Peyer's patch (tissue), 4 donors: ENCODE measurements around the gene OR51B2. TPM values are rescaled to one million over a fixed set of nuclear protein-coding genes. Genes with fewer than 3 reads are reported as not detected.

Experiments
- DNase-seq, 3 donors: peaks; one replicate each; pipeline ENCODE4 v3.0.0-alpha.2; 2017 to 2019
- H3K27ac ChIP-seq, 4 donors: fragments of 200-600 bp; sonication (generic); one replicate each; pipeline ENCODE4 v1.5.1; 2016 to 2019
- H3K27me3 ChIP-seq, 2 donors: fragments of 200-600 bp; sonication (generic); one replicate each; pipeline ENCODE4 v1.5.1; 2019
- H3K36me3 ChIP-seq, 3 donors: fragments of 200-600 bp; sonication (generic); one replicate each; pipeline ENCODE4 v1.5.1; 2016 to 2019
- H3K4me1 ChIP-seq, 4 donors: fragments of 200-600 bp; sonication (generic); one replicate each; pipeline ENCODE4 v1.5.1; 2016 to 2019
- H3K4me3 ChIP-seq, 4 donors: fragments of 200-600 bp; sonication (generic); 1 replicate in 3 of 4; 2 replicates in 1 of 4; pipeline ENCODE4 v1.5.1; 2016 to 2019; ENCODE audit warnings: mild to moderate bottlenecking in 1 of 4
- H3K9me3 ChIP-seq, 4 donors: fragments of 200-600 bp; sonication (generic); one replicate each; pipeline ENCODE4 v1.5.1; 2016 to 2019; ENCODE audit warnings: mild to moderate bottlenecking in 1 of 4
- CTCF ChIP-seq, 6 experiments: fragments of 450-650 bp in 4 of 6; fragments of 200-600 bp in 2 of 6; sonication (generic) in 1 of 6; IDR thresholded peaks; one replicate each; pipeline ENCODE4 v1.5.1; 2017 to 2019; ENCODE audit warnings: antibody characterized with exemption in 6 of 6, mild to moderate bottlenecking in 3 of 6, moderate library complexity in 1 of 6
- POLR2A ChIP-seq, 2 donors: fragments of 450-650 bp; IDR thresholded peaks; one replicate each; pipeline ENCODE4 v1.5.1; 2017; ENCODE audit warnings: antibody characterized with exemption in 2 of 2, mild to moderate bottlenecking in 2 of 2, moderate library complexity in 2 of 2
- total RNA-seq, 4 donors: library from RNA; depleted of rRNA; stranded (reverse); fragments of >200 nt; gene quantifications; one replicate each; pipeline ENCODE4 v1.1.0, GENCODE V29; 2016

Gene OR51B2
- total RNA-seq, 4 donors from 2014 or later: not detected

GRCh38 chr11:5282628-5283027, 41.5 kb downstream of the OR51B2 start:
- Histone ChIP-seq H3K9me3 (no peaks in the 10 kb centered on the region), H3K4me3 (no peak overlapping the region), H3K4me1 (no peaks in the 10 kb centered on the region), H3K36me3 (no peaks in the 10 kb centered on the region), H3K27me3 (no peaks in the 10 kb centered on the region), H3K27ac (no peak overlapping the region)
- DNase-seq: no peak
- TF ChIP-seq POLR2A (IDR thresholded peaks at IDR 0.05): no peak
- TF ChIP-seq CTCF (IDR thresholded peaks at IDR 0.05): no peak

- Histone ChIP-seq H3K9me3 (no peaks in the 10 kb centered on the region), H3K4me1 (no peaks in the 10 kb centered on the region), H3K27ac (no peak overlapping the region), H3K27me3 (no peaks in the 10 kb centered on the region), H3K4me3 (no peak overlapping the region), H3K36me3 (no peaks in the 10 kb centered on the region)
- no peak for TF ChIP-seq CTCF (IDR thresholded peaks at IDR 0.05)
- TF ChIP-seq POLR2A (IDR thresholded peaks at IDR 0.05): no peak
- DNase-seq: no peak
Observed at GRCh38 chr11:5281596-5281995, 42.5 kb downstream of the OR51B2 start.

GRCh38 chr11:5280582-5281102, 43.5 kb downstream of the OR51B2 start:
- no peaks in the 10 kb centered on the region for H3K36me3 ChIP-seq
- DNase-seq: peak in 2 of 3 donors; percentile 16 to 49
- no peak overlapping the region for H3K27ac ChIP-seq
- H3K4me1 ChIP-seq: no peaks in the 10 kb centered on the region
- no peak overlapping the region for H3K4me3 ChIP-seq
- H3K9me3 ChIP-seq: no peaks in the 10 kb centered on the region
- no peaks in the 10 kb centered on the region for H3K27me3 ChIP-seq
- no peak for TF ChIP-seq POLR2A (IDR thresholded peaks at IDR 0.05)
- no peak for TF ChIP-seq CTCF (IDR thresholded peaks at IDR 0.05)

GRCh38 chr11:5279471-5280090, 44.5 kb downstream of the OR51B2 start:
- Histone ChIP-seq H3K27ac (no peak overlapping the region), H3K4me3 (no peak overlapping the region), H3K9me3 (no peaks in the 10 kb centered on the region), H3K4me1 (no peaks in the 10 kb centered on the region), H3K27me3 (no peaks in the 10 kb centered on the region), H3K36me3 (no peaks in the 10 kb centered on the region)
- TF ChIP-seq CTCF (IDR thresholded peaks at IDR 0.05) (no peak), POLR2A (IDR thresholded peaks at IDR 0.05) (no peak)
- no peak for DNase-seq

- no peaks in the 10 kb centered on the region for H3K9me3 ChIP-seq
- no peaks in the 10 kb centered on the region for H3K4me1 ChIP-seq
- no peaks in the 10 kb centered on the region for H3K36me3 ChIP-seq
- no peak overlapping the region for H3K27ac ChIP-seq
- H3K27me3 ChIP-seq: no peaks in the 10 kb centered on the region
- no peak for TF ChIP-seq CTCF (IDR thresholded peaks at IDR 0.05)
- TF ChIP-seq POLR2A (IDR thresholded peaks at IDR 0.05): no peak
- no peak for DNase-seq
- H3K4me3 ChIP-seq: no peak overlapping the region
Observed at GRCh38 chr11:5277807-5278382, 46.2 kb downstream of the OR51B2 start.
